ENCODE data around the gene ZNF559. TPM values are rescaled to one million over a fixed set of nuclear protein-coding genes. Genes with fewer than 3 reads are reported as not detected.
A peak's percentile ranks its signal among the peaks of the same experiment; 100 is the strongest.
"Not testable (repeated sequence)": the region's sequence is repeated elsewhere in the genome, so short reads cannot be mapped to it uniquely, and the experiment has no call there.

Gene ZNF559
- total and polyA plus RNA-seq, 8 donors, result 3.2 to 19.4 (median 6.8) TPM

DNA sequence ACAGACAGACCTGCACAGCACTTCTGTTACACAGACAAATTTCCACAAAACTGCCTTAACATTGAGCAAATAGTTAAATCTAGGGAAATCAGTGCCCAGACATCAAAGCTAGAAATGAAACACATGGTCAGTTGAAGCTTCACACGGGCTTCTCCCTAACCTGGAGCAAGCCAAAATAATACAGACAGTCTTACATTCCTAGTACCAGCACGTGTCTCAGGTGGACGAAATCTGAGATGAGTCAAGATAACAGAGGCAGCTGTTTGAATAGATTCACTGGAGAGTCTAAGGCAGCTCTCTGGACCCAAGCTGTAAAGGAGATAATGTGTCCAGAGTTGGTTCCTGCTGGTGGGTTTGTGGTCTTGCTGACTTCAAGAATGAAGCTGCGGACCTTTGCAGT, 10.2 kb upstream of the ZNF559 start:
- FAIRE-seq (no peak), DNase-seq (no peak), ATAC-seq (no peak)
- Histone ChIP-seq H3K27me3 (no peaks in the 10 kb centered on the region), H3K27ac (no peak overlapping the region), H3K4me1 (peaks cover 0 to 1% (median under 1%) of the 10 kb centered on the region in 3 donors), H3K9me3 (no peaks in the 10 kb centered on the region), H3K4me3 (no peak overlapping the region), H3K36me3 (no peaks in the 10 kb centered on the region)
- TF ChIP-seq, protein P1, sequence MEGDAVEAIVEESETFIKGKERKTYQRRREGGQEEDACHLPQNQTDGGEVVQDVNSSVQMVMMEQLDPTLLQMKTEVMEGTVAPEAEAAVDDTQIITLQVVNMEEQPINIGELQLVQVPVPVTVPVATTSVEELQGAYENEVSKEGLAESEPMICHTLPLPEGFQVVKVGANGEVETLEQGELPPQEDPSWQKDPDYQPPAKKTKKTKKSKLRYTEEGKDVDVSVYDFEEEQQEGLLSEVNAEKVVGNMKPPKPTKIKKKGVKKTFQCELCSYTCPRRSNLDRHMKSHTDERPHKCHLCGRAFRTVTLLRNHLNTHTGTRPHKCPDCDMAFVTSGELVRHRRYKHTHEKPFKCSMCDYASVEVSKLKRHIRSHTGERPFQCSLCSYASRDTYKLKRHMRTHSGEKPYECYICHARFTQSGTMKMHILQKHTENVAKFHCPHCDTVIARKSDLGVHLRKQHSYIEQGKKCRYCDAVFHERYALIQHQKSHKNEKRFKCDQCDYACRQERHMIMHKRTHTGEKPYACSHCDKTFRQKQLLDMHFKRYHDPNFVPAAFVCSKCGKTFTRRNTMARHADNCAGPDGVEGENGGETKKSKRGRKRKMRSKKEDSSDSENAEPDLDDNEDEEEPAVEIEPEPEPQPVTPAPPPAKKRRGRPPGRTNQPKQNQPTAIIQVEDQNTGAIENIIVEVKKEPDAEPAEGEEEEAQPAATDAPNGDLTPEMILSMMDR (IDR thresholded peaks at IDR 0.05), result no peak
- intact Hi-C loops (cut with DNase I), result no loop called here
- WGBS, 2 donors, result 46 to 58% methylated on average over 4 of the region's 4 CpGs

DNA sequence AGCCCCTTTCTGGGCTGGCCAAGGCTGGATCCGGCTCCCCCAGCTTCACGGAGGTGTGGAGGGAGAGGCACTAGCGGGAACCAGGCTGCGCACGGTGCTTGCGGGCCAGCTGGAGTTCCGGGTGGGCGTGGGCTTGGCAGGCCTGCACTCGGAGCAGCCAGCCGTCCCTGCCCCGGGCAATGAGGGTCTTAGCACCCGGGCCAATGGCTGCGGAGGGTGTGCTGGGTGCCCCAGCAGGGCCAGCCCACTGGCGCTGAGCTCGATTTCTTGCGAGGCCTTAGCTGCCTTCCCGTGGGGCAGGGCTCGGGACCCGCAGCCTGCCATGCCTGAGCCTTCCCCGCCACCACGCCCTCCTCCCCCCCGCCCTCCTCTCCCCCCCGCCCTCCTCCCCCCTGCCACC, 2.6 kb upstream of the ZNF559 start:
- 94% methylated on average over 21 of the region's 23 CpGs for WGBS, 2 donors
- Histone ChIP-seq H3K36me3 (no peaks in the 10 kb centered on the region), H3K4me1 (no peaks in the 10 kb centered on the region), H3K27ac (no peak overlapping the region), H3K9me3 (no peaks in the 10 kb centered on the region), H3K27me3 (no peaks in the 10 kb centered on the region), H3K4me3 (no peak overlapping the region)
- TF ChIP-seq, protein P1 (IDR thresholded peaks at IDR 0.05), result no peak
- FAIRE-seq (no peak), ATAC-seq (no peak), DNase-seq (peak in 1 of 6 donors; percentile 43)
- intact Hi-C loops (cut with DNase I), result no loop called here

DNA sequence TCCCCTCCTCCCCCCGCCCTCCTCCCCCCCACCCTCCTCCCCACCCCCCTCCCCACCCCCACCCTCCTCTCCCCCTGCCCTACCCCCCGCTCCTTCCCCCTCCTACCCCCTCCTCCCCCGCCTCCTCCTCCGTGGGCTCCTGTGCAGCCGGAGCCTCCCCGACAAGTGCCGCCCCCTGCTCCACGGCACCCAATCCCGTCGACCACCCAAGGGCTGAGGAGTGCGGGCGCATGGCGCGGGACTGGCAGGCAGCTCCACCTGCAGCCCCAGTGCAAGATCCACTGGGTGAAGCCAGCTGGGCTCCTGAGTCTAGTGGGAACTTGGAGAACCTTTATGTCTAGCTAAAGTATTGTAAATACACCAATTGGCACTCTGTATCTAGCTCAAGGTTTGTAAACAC, 2.2 kb upstream of the ZNF559 start:
- WGBS, 2 donors, result 95 to 97% methylated on average over 9 to 11 of the region's 14 CpGs
- intact Hi-C loops (cut with DNase I); H3K27ac ChIP-seq; DNase-seq; H3K27me3 ChIP-seq; H3K36me3 ChIP-seq; FAIRE-seq; ATAC-seq; H3K9me3 ChIP-seq; H3K4me1 ChIP-seq; H3K4me3 ChIP-seq: not testable (repeated sequence)

DNA sequence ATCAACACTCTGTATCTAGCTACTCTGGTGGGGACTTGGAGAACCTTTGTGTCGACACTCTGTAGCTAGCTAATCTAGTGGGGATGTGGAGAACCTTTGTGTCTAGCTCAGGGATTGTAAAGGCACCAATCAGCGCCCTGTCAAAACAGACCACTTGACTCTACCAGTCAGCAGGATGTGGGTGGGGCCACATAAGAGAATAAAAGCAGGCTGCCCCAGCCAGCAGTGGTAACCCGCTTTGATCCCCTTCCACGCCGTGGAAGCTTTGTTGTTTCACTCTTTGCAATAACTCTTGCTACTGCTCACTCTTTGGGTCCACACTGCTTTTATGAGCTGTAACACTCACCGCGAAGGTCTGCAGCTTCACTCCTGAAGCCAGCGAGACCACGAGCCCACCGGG, 1.8 kb upstream of the ZNF559 start:
- H3K4me3 ChIP-seq; H3K27ac ChIP-seq; DNase-seq; H3K27me3 ChIP-seq; FAIRE-seq; intact Hi-C loops (cut with DNase I); ATAC-seq; H3K9me3 ChIP-seq; H3K4me1 ChIP-seq; H3K36me3 ChIP-seq: not testable (repeated sequence)
- 93 to 96% methylated on average over 10 of the region's 10 CpGs for WGBS, 2 donors

DNA sequence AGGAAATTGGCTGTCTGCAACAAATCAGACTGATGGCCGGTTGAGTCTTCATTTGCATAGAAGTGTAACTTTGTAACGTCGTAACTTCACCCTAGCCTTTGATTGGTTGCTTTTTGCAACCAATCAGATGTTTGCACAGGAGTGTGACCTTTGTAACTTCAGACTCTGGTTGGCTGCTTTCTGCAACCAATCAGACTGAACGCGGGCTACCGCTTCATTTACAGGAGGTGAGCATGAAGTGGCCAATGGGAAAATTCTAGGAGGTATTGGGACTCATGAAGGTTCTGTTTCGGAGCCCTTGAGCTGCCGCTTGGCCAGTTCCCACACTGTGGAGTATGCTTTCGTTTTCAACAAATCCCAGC, 441 bp upstream of the ZNF559 start:
- Histone ChIP-seq H3K27me3 (no peaks in the 10 kb centered on the region), H3K9me3 (no peaks in the 10 kb centered on the region), H3K27ac (peak overlapping the region in 3 of 4 donors; percentile 70 to 82 (median 74)), H3K36me3 (no peaks in the 10 kb centered on the region), H3K4me3 (peak overlapping the region; percentile 57 to 83 (median 70)), H3K4me1 (no peaks in the 10 kb centered on the region)
- ATAC-seq, result peak; percentile 59 to 75 (median 70)
- peak in 5 of 6 donors; percentile 38 to 58 (median 49) for DNase-seq
- intact Hi-C loops (cut with DNase I), result no loop called here
- TF ChIP-seq, protein P1 (IDR thresholded peaks at IDR 0.05), result no peak
- FAIRE-seq, result peak; percentile 68
- WGBS, 2 donors, result 1 to 2% methylated on average over 9 of the region's 9 CpGs

DNA sequence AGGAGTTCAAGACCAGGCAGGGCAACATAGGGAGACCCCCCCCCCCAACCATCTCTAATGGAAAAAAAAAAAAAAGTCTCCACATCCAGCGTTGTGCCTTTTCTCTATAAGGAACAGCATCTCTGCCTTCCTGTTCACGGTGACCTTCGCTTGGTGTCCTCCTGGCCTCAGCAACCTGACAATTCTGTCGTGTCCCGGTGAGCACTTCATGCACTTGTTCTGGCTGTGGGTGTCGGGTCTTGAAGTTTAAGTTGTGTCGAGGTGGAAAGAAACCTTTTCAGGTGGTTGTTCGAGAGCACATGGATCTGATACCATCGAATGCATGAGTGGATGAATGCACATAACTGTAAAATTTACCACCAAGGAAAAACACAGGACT, 594 bp downstream of the ZNF559 start:
- intact Hi-C loops (cut with DNase I), result no loop called here
- peak overlapping the region; percentile 57 to 83 (median 70) for H3K4me3 ChIP-seq
- peak overlapping the region; percentile 13 to 82 (median 72) for H3K27ac ChIP-seq
- WGBS, 2 donors, result 46 to 51% methylated on average over 9 of the region's 9 CpGs
- H3K27me3 ChIP-seq, result no peaks in the 10 kb centered on the region
- no peak for DNase-seq
- no peaks in the 10 kb centered on the region for H3K36me3 ChIP-seq
- H3K4me1 ChIP-seq, result no peaks in the 10 kb centered on the region
- no peak for FAIRE-seq
- H3K9me3 ChIP-seq, result peaks cover 0 to 2% (median 0%) of the 10 kb centered on the region in 4 donors
- TF ChIP-seq, protein P1 (IDR thresholded peaks at IDR 0.05), result no peak
- ATAC-seq, result no peak
